Measurements from ENCODE around the gene MED29.

GRCh38 chr19:39415111-39416046 lies 24.2 kb downstream of the MED29 start:
- TF ChIP-seq FOXP2 (optimal IDR thresholded peaks at IDR 0.05; ENCODE audit: borderline replicate concordance, extremely low read depth, extremely low read length, insufficient read depth) = no peak
- no peak for TF ChIP-seq POLR2AphosphoS5 (IDR thresholded peaks at IDR 0.05; ENCODE audit: low read depth, low read length)
- TF ChIP-seq REST (IDR thresholded peaks at IDR 0.05; ENCODE audit: insufficient read depth in 1 of 2, low read depth in 2 of 2, low read length in 2 of 2) = no peak
- TF ChIP-seq TAF1 (IDR thresholded peaks at IDR 0.05; ENCODE audit: borderline replicate concordance, insufficient read depth, low read length) = no peak
